ENCODE results near the gene CRTC3.

The CRTC3 gene

GRCh38 chr15:90609242-90610180, 79.8 kb downstream of the CRTC3 start:
- Histone ChIP-seq H3K4me3 (ENCODE audit: low read depth, low read length) (no peak overlapping the region), H3K36me3 (ENCODE audit: control insufficient read depth, insufficient read depth, low read length) (no peaks in the 10 kb centered on the region), H3K27ac (ENCODE audit: low read depth, low read length) (peak overlapping the region; percentile 90), H3K9ac (ENCODE audit: low read depth, low read length) (no peak overlapping the region), H3K4me1 (ENCODE audit: control insufficient read depth, insufficient read depth, low read length) (peaks cover 30% of the 10 kb centered on the region), H3K9me3 (ENCODE audit: control insufficient read depth, insufficient read depth, low read length) (no peaks in the 10 kb centered on the region), H3K27me3 (ENCODE audit: control insufficient read depth, insufficient read depth, low read length) (no peaks in the 10 kb centered on the region)

DNA sequence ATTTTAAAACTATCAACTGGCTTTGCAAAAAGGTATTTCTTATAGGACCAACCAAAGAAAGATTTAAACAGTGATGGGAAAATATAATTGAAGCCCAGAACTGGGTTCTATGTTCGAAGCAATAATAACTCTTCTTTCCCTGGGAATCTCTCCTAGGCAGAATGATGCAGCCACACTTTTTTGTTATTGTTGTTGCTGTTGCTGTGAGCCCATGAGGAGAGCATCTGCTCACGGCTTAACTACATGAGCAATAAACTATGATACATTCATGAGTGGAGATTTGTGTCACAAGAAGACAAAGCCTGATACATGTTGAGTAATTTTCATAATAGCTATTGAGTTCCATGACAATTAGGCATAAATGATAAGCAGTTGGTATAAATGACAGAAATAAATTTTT, 80.5 kb downstream of the CRTC3 start:
- H3K4me1 ChIP-seq (ENCODE audit: control insufficient read depth, insufficient read depth, low read length), result peaks cover 30% of the 10 kb centered on the region
- no peak overlapping the region for H3K4me3 ChIP-seq (ENCODE audit: low read depth, low read length)
- no peaks in the 10 kb centered on the region for H3K9me3 ChIP-seq (ENCODE audit: control insufficient read depth, insufficient read depth, low read length)
- no peaks in the 10 kb centered on the region for H3K36me3 ChIP-seq (ENCODE audit: control insufficient read depth, insufficient read depth, low read length)
- H3K27ac ChIP-seq (ENCODE audit: low read depth, low read length), result peak overlapping the region; percentile 90
- no peaks in the 10 kb centered on the region for H3K27me3 ChIP-seq (ENCODE audit: control insufficient read depth, insufficient read depth, low read length)
- H3K9ac ChIP-seq (ENCODE audit: low read depth, low read length), result no peak overlapping the region

DNA sequence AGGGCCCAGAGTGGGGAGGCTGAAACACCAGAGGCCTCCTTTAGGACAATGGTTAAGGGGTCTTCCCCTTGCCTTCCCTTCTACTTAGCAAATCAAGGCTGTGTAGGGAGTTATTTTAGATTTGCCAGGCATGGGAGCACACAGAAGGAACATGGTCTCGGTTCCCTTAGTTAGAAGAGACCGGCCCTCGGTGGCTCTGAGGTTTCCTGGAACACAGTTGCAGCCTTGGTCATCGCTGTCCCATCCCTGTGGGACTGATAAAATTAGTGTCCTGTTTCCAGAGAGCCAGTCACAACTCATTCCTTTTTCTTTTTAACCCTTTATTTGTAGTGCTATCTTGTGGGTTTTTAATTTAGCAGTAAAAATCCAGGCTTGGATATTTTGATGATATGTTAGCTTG, 81.4 kb downstream of the CRTC3 start:
- no peak overlapping the region for H3K4me3 ChIP-seq (ENCODE audit: low read depth, low read length)
- no peaks in the 10 kb centered on the region for H3K27me3 ChIP-seq (ENCODE audit: control insufficient read depth, insufficient read depth, low read length)
- H3K9ac ChIP-seq (ENCODE audit: low read depth, low read length), result no peak overlapping the region
- no peak overlapping the region for H3K27ac ChIP-seq (ENCODE audit: low read depth, low read length)
- H3K9me3 ChIP-seq (ENCODE audit: control insufficient read depth, insufficient read depth, low read length), result no peaks in the 10 kb centered on the region
- H3K4me1 ChIP-seq (ENCODE audit: control insufficient read depth, insufficient read depth, low read length), result peaks cover 30% of the 10 kb centered on the region
- H3K36me3 ChIP-seq (ENCODE audit: control insufficient read depth, insufficient read depth, low read length), result no peaks in the 10 kb centered on the region

DNA sequence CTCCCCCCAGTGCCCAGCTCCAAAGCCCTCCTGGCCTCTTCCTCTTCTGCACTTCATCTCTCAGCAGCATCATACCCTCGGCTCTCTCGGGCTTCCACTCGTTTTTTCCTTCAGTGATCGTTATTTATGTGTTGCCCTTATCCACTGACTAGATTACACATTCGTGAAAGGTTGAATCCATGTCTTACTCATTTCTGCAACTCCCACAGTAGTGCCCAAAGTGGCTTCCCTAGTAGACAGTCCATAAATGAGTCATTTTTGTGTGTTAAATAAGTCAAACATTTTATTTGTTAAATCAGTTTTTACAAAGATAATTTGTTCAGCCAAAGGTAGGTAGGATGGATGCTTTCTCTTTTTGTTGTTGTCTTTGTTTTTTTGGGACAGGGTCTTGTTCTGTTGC, 87.4 kb downstream of the CRTC3 start:
- no peak overlapping the region for H3K9ac ChIP-seq (ENCODE audit: low read depth, low read length)
- no peaks in the 10 kb centered on the region for H3K9me3 ChIP-seq (ENCODE audit: control insufficient read depth, insufficient read depth, low read length)
- H3K4me3 ChIP-seq (ENCODE audit: low read depth, low read length), result no peak overlapping the region
- peaks cover 8% of the 10 kb centered on the region for H3K4me1 ChIP-seq (ENCODE audit: control insufficient read depth, insufficient read depth, low read length)
- no peaks in the 10 kb centered on the region for H3K27me3 ChIP-seq (ENCODE audit: control insufficient read depth, insufficient read depth, low read length)
- H3K36me3 ChIP-seq (ENCODE audit: control insufficient read depth, insufficient read depth, low read length), result no peaks in the 10 kb centered on the region
- no peak overlapping the region for H3K27ac ChIP-seq (ENCODE audit: low read depth, low read length)

- Histone ChIP-seq H3K4me3 (ENCODE audit: low read depth, low read length) (no peak overlapping the region), H3K27ac (ENCODE audit: low read depth, low read length) (no peak overlapping the region), H3K4me1 (ENCODE audit: control insufficient read depth, insufficient read depth, low read length) (peaks cover 8% of the 10 kb centered on the region), H3K36me3 (ENCODE audit: control insufficient read depth, insufficient read depth, low read length) (no peaks in the 10 kb centered on the region), H3K9ac (ENCODE audit: low read depth, low read length) (no peak overlapping the region), H3K27me3 (ENCODE audit: control insufficient read depth, insufficient read depth, low read length) (no peaks in the 10 kb centered on the region), H3K9me3 (ENCODE audit: control insufficient read depth, insufficient read depth, low read length) (no peaks in the 10 kb centered on the region)
Measured at GRCh38 chr15:90617668-90618097, 88.0 kb downstream of the CRTC3 start.

GRCh38 chr15:90618330-90619125, 88.8 kb downstream of the CRTC3 start:
- H3K9ac ChIP-seq (ENCODE audit: low read depth, low read length), result no peak overlapping the region
- no peaks in the 10 kb centered on the region for H3K27me3 ChIP-seq (ENCODE audit: control insufficient read depth, insufficient read depth, low read length)
- no peaks in the 10 kb centered on the region for H3K36me3 ChIP-seq (ENCODE audit: control insufficient read depth, insufficient read depth, low read length)
- no peak overlapping the region for H3K27ac ChIP-seq (ENCODE audit: low read depth, low read length)
- no peak overlapping the region for H3K4me3 ChIP-seq (ENCODE audit: low read depth, low read length)
- no peaks in the 10 kb centered on the region for H3K9me3 ChIP-seq (ENCODE audit: control insufficient read depth, insufficient read depth, low read length)
- H3K4me1 ChIP-seq (ENCODE audit: control insufficient read depth, insufficient read depth, low read length), result peaks cover 8% of the 10 kb centered on the region

- Histone ChIP-seq H3K27ac (ENCODE audit: low read depth, low read length) (no peak overlapping the region), H3K9me3 (ENCODE audit: control insufficient read depth, insufficient read depth, low read length) (no peaks in the 10 kb centered on the region), H3K4me1 (ENCODE audit: control insufficient read depth, insufficient read depth, low read length) (peaks cover 8% of the 10 kb centered on the region), H3K36me3 (ENCODE audit: control insufficient read depth, insufficient read depth, low read length) (no peaks in the 10 kb centered on the region), H3K27me3 (ENCODE audit: control insufficient read depth, insufficient read depth, low read length) (no peaks in the 10 kb centered on the region), H3K4me3 (ENCODE audit: low read depth, low read length) (no peak overlapping the region), H3K9ac (ENCODE audit: low read depth, low read length) (no peak overlapping the region)
Measured at GRCh38 chr15:90619468-90619867, 89.7 kb downstream of the CRTC3 start.

- H3K27me3 ChIP-seq (ENCODE audit: control insufficient read depth, insufficient read depth, low read length), result no peaks in the 10 kb centered on the region
- H3K9ac ChIP-seq (ENCODE audit: low read depth, low read length), result no peak overlapping the region
- H3K27ac ChIP-seq (ENCODE audit: low read depth, low read length), result no peak overlapping the region
- H3K4me1 ChIP-seq (ENCODE audit: control insufficient read depth, insufficient read depth, low read length), result peaks cover 8% of the 10 kb centered on the region
- H3K36me3 ChIP-seq (ENCODE audit: control insufficient read depth, insufficient read depth, low read length), result no peaks in the 10 kb centered on the region
- no peak overlapping the region for H3K4me3 ChIP-seq (ENCODE audit: low read depth, low read length)
- H3K9me3 ChIP-seq (ENCODE audit: control insufficient read depth, insufficient read depth, low read length), result no peaks in the 10 kb centered on the region
Measured at GRCh38 chr15:90619939-90620338, 90.2 kb downstream of the CRTC3 start.

GRCh38 chr15:90620379-90621067, 90.8 kb downstream of the CRTC3 start:
- Histone ChIP-seq H3K9me3 (ENCODE audit: control insufficient read depth, insufficient read depth, low read length) (no peaks in the 10 kb centered on the region), H3K4me1 (ENCODE audit: control insufficient read depth, insufficient read depth, low read length) (peaks cover 8% of the 10 kb centered on the region), H3K36me3 (ENCODE audit: control insufficient read depth, insufficient read depth, low read length) (no peaks in the 10 kb centered on the region), H3K9ac (ENCODE audit: low read depth, low read length) (no peak overlapping the region), H3K27me3 (ENCODE audit: control insufficient read depth, insufficient read depth, low read length) (no peaks in the 10 kb centered on the region), H3K27ac (ENCODE audit: low read depth, low read length) (no peak overlapping the region), H3K4me3 (ENCODE audit: low read depth, low read length) (no peak overlapping the region)

GRCh38 chr15:90623854-90624253, 94.1 kb downstream of the CRTC3 start:
- Histone ChIP-seq H3K4me1 (ENCODE audit: control insufficient read depth, insufficient read depth, low read length) (no peaks in the 10 kb centered on the region), H3K4me3 (ENCODE audit: low read depth, low read length) (no peak overlapping the region), H3K9ac (ENCODE audit: low read depth, low read length) (no peak overlapping the region), H3K36me3 (ENCODE audit: control insufficient read depth, insufficient read depth, low read length) (no peaks in the 10 kb centered on the region), H3K27ac (ENCODE audit: low read depth, low read length) (no peak overlapping the region), H3K9me3 (ENCODE audit: control insufficient read depth, insufficient read depth, low read length) (no peaks in the 10 kb centered on the region), H3K27me3 (ENCODE audit: control insufficient read depth, insufficient read depth, low read length) (no peaks in the 10 kb centered on the region)

All from HUES48 (cell line).